Measurements from ENCODE around the gene ACE. TPM values are rescaled to one million over a fixed set of nuclear protein-coding genes. Genes with fewer than 3 reads are reported as not detected.

ACE gene
- total RNA-seq, 1 donor from 2014 or later, result 6.4 TPM

DNA sequence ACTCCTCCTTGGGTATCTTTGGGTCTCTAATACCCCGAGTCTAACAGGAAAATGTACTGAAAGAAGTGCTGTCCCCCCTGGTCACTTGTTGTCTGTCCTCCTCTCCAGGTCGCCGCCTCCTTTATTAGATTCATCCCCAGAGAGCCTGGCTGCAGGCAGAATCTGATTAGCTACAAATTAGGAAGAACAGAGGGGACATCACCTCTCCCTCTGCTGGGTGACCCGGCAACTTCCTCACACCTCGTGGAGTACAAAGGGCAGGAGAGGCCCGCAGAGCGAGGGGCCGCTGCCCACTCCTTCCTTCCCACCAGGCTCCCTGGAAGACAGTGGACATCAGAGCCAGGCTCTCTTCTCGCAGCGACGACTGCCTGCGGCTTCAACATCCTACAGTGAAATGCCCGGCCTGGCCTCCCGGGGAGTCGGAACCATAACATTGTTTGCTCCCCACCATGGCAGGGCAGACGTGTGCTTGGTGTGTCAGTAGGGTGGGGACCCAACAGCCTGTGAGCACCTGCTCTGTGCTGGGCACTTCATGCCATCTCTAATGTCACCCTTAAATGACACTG lies 36.0 kb upstream of the ACE start:
- no peak for DNase-seq (ENCODE audit: low spot score, unreplicated experiment)
- H3K27ac Mint-ChIP-seq, result no peak overlapping the region
- H3K36me3 Mint-ChIP-seq (ENCODE audit: insufficient read depth), result no peaks in the 10 kb centered on the region
- TF ChIP-seq, protein P1, sequence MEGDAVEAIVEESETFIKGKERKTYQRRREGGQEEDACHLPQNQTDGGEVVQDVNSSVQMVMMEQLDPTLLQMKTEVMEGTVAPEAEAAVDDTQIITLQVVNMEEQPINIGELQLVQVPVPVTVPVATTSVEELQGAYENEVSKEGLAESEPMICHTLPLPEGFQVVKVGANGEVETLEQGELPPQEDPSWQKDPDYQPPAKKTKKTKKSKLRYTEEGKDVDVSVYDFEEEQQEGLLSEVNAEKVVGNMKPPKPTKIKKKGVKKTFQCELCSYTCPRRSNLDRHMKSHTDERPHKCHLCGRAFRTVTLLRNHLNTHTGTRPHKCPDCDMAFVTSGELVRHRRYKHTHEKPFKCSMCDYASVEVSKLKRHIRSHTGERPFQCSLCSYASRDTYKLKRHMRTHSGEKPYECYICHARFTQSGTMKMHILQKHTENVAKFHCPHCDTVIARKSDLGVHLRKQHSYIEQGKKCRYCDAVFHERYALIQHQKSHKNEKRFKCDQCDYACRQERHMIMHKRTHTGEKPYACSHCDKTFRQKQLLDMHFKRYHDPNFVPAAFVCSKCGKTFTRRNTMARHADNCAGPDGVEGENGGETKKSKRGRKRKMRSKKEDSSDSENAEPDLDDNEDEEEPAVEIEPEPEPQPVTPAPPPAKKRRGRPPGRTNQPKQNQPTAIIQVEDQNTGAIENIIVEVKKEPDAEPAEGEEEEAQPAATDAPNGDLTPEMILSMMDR (IDR thresholded peaks at IDR 0.05; ENCODE audit: unreplicated experiment), result no peak
- no peaks in the 10 kb centered on the region for H3K9me3 Mint-ChIP-seq (ENCODE audit: low read depth)
- H3K27me3 Mint-ChIP-seq, result no peaks in the 10 kb centered on the region
- no peak overlapping the region for H3K4me3 Mint-ChIP-seq (ENCODE audit: low read depth)
- H3K4me1 Mint-ChIP-seq (ENCODE audit: low read depth), result peaks cover 4% of the 10 kb centered on the region

DNA sequence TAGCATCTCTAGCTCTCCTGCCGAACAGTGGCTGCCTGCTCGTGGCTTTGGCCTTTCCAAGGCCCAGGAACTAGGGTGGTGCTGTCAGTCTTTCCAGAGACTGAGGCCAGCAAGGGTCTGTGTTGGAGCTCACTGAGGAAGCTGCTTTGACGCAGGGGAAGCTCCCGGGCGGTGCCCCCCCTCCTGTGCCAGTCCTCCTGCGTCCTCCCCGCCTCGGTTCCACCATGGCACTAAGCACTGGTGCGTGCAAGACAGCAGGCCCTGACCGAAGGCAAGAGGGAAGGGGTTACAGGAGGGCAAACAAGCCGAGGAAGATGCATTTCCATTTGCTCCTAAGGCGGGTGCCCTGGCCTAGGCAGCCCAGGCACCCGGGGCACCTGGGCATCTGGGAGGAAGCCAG lies 35.2 kb upstream of the ACE start:
- Mint-ChIP-seq H3K4me3 (ENCODE audit: low read depth) (no peak overlapping the region), H3K27ac (no peak overlapping the region), H3K27me3 (no peaks in the 10 kb centered on the region), H3K4me1 (ENCODE audit: low read depth) (peaks cover 4% of the 10 kb centered on the region), H3K36me3 (ENCODE audit: insufficient read depth) (no peaks in the 10 kb centered on the region), H3K9me3 (ENCODE audit: low read depth) (no peaks in the 10 kb centered on the region)
- no peak for DNase-seq (ENCODE audit: low spot score, unreplicated experiment)
- TF ChIP-seq, protein P1 (IDR thresholded peaks at IDR 0.05; ENCODE audit: unreplicated experiment), result no peak

DNA sequence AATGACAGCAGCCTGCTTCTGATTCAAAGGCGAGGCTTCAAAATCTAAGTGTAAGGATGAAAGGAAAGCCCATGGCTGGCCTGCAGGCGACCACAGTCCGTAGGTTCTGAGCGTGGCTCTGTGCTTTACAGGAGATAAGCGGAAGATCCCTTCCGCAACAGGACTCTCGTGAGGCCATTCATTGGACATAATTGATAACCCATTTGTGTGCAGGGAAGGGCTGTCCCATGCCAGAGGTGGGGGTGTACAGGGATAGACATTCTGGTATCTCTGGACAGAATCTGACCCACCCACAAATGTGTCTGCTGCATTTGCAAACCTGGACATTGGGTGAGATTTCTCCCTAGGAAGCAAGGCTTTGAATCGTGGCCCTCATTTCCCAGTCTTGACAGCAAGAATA lies 34.8 kb upstream of the ACE start:
- Mint-ChIP-seq H3K27ac (no peak overlapping the region), H3K36me3 (ENCODE audit: insufficient read depth) (no peaks in the 10 kb centered on the region), H3K4me3 (ENCODE audit: low read depth) (no peak overlapping the region)

DNA sequence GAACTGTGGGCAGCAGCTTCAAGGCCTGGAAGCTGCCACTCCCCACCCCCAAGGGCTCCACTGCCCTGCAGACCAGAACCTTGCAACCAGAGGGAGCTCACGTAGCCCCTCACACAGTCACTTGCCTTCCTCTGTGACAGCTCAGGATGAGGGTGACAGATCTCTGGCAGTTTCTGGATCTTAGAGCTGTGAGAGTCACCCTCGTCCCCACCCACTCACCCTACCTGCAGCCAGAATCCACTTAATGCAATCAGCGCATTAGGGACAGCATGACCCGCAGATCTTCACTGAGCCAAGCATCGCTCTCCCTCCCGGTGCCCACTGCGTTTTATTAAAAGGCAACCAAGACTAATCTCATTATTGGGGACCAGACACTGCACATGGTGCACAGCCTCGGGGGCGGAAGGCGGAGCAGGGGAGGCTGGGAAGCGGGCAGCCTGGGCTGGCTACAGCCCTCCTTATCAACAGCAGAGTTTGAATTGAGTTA lies 34.3 kb upstream of the ACE start:
- TF ChIP-seq, protein P1 (IDR thresholded peaks at IDR 0.05; ENCODE audit: unreplicated experiment), result no peak
- Mint-ChIP-seq H3K27ac (no peak overlapping the region), H3K9me3 (ENCODE audit: low read depth) (no peaks in the 10 kb centered on the region), H3K4me1 (ENCODE audit: low read depth) (peaks cover 6% of the 10 kb centered on the region), H3K36me3 (ENCODE audit: insufficient read depth) (no peaks in the 10 kb centered on the region), H3K27me3 (no peaks in the 10 kb centered on the region), H3K4me3 (ENCODE audit: low read depth) (no peak overlapping the region)
- no peak for DNase-seq (ENCODE audit: low spot score, unreplicated experiment)

More for the DNA sequence above, 34.8 kb upstream of the ACE start:
- no peaks in the 10 kb centered on the region for H3K27me3 Mint-ChIP-seq
- peaks cover 4% of the 10 kb centered on the region for H3K4me1 Mint-ChIP-seq (ENCODE audit: low read depth)
- H3K9me3 Mint-ChIP-seq (ENCODE audit: low read depth), result no peaks in the 10 kb centered on the region
- DNase-seq (ENCODE audit: low spot score, unreplicated experiment), result no peak
- TF ChIP-seq, protein P1 (IDR thresholded peaks at IDR 0.05; ENCODE audit: unreplicated experiment), result no peak

DNA sequence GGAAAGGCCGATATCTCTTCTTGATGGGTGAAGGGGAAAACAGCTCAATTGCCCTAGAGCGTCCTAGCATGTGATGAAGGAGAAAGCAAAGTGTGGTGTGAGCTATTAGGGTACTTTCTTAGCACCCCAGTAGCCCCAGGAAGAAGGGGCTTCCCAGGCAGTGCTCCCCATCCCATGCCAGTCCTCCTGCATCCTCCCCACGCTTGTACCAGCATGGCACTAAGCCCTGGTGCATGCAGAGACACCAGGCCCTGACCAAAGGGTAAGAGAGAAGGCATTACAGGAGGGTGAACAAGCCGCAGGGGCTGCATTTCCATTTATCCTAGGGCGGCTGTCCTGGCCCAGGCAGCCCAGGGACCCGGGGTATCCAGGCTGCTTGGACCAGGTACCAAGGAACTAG lies 33.8 kb upstream of the ACE start:
- Mint-ChIP-seq H3K4me1 (ENCODE audit: low read depth) (peaks cover 6% of the 10 kb centered on the region), H3K9me3 (ENCODE audit: low read depth) (no peaks in the 10 kb centered on the region), H3K27me3 (no peaks in the 10 kb centered on the region), H3K4me3 (ENCODE audit: low read depth) (no peak overlapping the region), H3K36me3 (ENCODE audit: insufficient read depth) (no peaks in the 10 kb centered on the region), H3K27ac (no peak overlapping the region)
- TF ChIP-seq, protein P1 (IDR thresholded peaks at IDR 0.05; ENCODE audit: unreplicated experiment), result no peak
- DNase-seq (ENCODE audit: low spot score, unreplicated experiment), result no peak

Data from progenitor cell of endocrine pancreas (in vitro differentiated cells).